ENCODE results near the gene TMEM213.

The TMEM213 gene

GRCh38 chr7:138878856-138879255, 81.1 kb downstream of the TMEM213 start:
- no peak for DNase-seq

- DNase-seq: no peak
These were observed 81.6 kb downstream of the TMEM213 start for GRCh38 chr7:138879356-138879755.

- no peak for DNase-seq
These were observed 83.2 kb downstream of the TMEM213 start for GRCh38 chr7:138880881-138881578.

GRCh38 chr7:138881579-138882188, 83.9 kb downstream of the TMEM213 start:
- no peak for DNase-seq

- DNase-seq: no peak
These were observed 84.5 kb downstream of the TMEM213 start for GRCh38 chr7:138882249-138882648.

- DNase-seq: no peak
These were observed 87.8 kb downstream of the TMEM213 start for GRCh38 chr7:138885383-138886147.

- peak; percentile 16 for DNase-seq
These were observed 88.7 kb downstream of the TMEM213 start for GRCh38 chr7:138886501-138886917.

GRCh38 chr7:138887085-138887710, 89.4 kb downstream of the TMEM213 start:
- no peak for DNase-seq

Measured in NCI-H1417 treated with DMSO at 0.1 percent for 48 hours (cell line).